Sigmoid colon (tissue), 7 donors: Measurements from ENCODE around the gene DNAJC12. TPM values are rescaled to one million over a fixed set of nuclear protein-coding genes. Genes with fewer than 3 reads are reported as not detected.
A peak's percentile ranks its signal among the peaks of the same experiment; 100 is the strongest.

Source experiments
- DNase-seq: peaks from one replicate; pipeline ENCODE4 v3.0.0-alpha.2; 2019
- H3K27ac ChIP-seq, 4 donors: fragments of 200-600 bp; sonication (generic); one replicate each; pipeline ENCODE4 v1.5.1; 2016 to 2019; ENCODE audit warnings: mild to moderate bottlenecking in 1 of 4
- H3K27me3 ChIP-seq, 3 donors: fragments of 200-600 bp; sonication (generic); one replicate each; pipeline ENCODE4 v1.5.1; 2019; ENCODE audit warnings: mild to moderate bottlenecking in 1 of 3
- H3K36me3 ChIP-seq, 4 donors: fragments of 200-600 bp; sonication (generic); one replicate each; pipeline ENCODE4 v1.5.1; 2016 to 2019
- H3K4me1 ChIP-seq, 4 donors: fragments of 200-600 bp; sonication (generic); one replicate each; pipeline ENCODE4 v1.5.1; 2017 to 2019
- H3K4me3 ChIP-seq, 4 donors: fragments of 200-600 bp; sonication (generic); one replicate each; pipeline ENCODE4 v1.5.1; 2017 to 2019; ENCODE audit warnings: mild to moderate bottlenecking in 2 of 4, moderate library complexity in 1 of 4
- H3K9me3 ChIP-seq, 4 donors: fragments of 200-600 bp in 3 of 4; sonication (generic) in 3 of 4; one replicate each; pipeline versions ENCODE4 v1.5.1 to v1.6.1; 2013 to 2019
- CTCF ChIP-seq, 4 experiments: fragments of 450-650 bp in 3 of 4; fragments of 200-600 bp in 1 of 4; IDR thresholded peaks; one replicate each; pipeline ENCODE4 v1.5.1; 2016 to 2019; ENCODE audit warnings: antibody characterized with exemption in 4 of 4, mild to moderate bottlenecking in 3 of 4, moderate library complexity in 2 of 4
- EP300 ChIP-seq, 4 donors: sonication (generic); formaldehyde crosslinking; IDR thresholded peaks; one replicate each; pipeline ENCODE4 v1.6.1; 2017; ENCODE audit warnings: antibody characterized with exemption in 4 of 4
- POLR2A ChIP-seq, 2 donors: fragments of 450-650 bp; IDR thresholded peaks; one replicate each; pipeline ENCODE4 v1.6.1; 2016; ENCODE audit warnings: antibody characterized with exemption in 2 of 2, mild to moderate bottlenecking in 2 of 2, moderate library complexity in 2 of 2
- POLR2AphosphoS5 ChIP-seq, 4 donors: sonication (generic); formaldehyde crosslinking; IDR thresholded peaks; one replicate each; pipeline ENCODE4 v1.6.1; 2017; ENCODE audit warnings: antibody characterized with exemption in 4 of 4
- WGBS, 2 donors: extraction: QIAGEN DNeasy Blood & Tissue Kit; methylation state at CpG; one replicate each; pipeline ENCODE4 v1.1.7; 2013; 5-methylcytosine and 5-hydroxymethylcytosine counted together
- intact Hi-C: fragments of 100-400 bp; cut with DNase I; formaldehyde crosslinking; loops from one replicate; pipeline ENCODE4 v1.15.1; 2023
- polyA plus RNA-seq, 3 donors: library from polyadenylated mRNA; stranded (reverse); fragments of 200-250 nt; gene quantifications; one replicate each; pipeline ENCODE4 v1.2.3, GENCODE V29; 2013
- total RNA-seq, 4 donors: library from RNA; depleted of rRNA; stranded (reverse); fragments of >200 nt; gene quantifications; one replicate each; pipeline ENCODE4 v1.1.0, GENCODE V29; 2016
- donor health status: healthy with polysubstance abuse.
- donor health status: Bipolar disorder and iron deficiency.
- donor health status: healthy.

Gene DNAJC12
- total RNA-seq = 10 to 100 TPM in 3 of 4 donors, 1 to 10 TPM in 1; 7.2 to 18.5 (median 11.4) TPM
- 10 to 100 TPM; 10.5 to 51.1 (median 51.1) TPM for polyA plus RNA-seq

GRCh38 chr10:67837541-67838314 is at the start of gene DNAJC12:
Gene DNAJC12 (minus strand): TSS chr10:67838188. CDS start chr10:67838011, 177 bp downstream.
- H3K4me3 ChIP-seq = peak within 1 kb of the TSS; percentile 21 to 44 (median 34)
- no peaks in the 10 kb centered on the region for H3K36me3 ChIP-seq
- WGBS, 2 donors = 12 to 32% methylated on average over 5 of the region's 5 CpGs
- H3K9me3 ChIP-seq = no peaks in the 10 kb centered on the region
- intact Hi-C loops = no loop called here
- H3K27me3 ChIP-seq = no peaks in the 10 kb centered on the region
- peaks cover 0 to 11% (median 1%) of the 10 kb centered on the region in 4 donors for H3K4me1 ChIP-seq
- H3K27ac ChIP-seq = peak within 1 kb of the TSS in 3 of 4 donors; percentile 27 to 41 (median 41)
- peak in 3 of 4 donors; percentile 23 to 52 (median 42) for TF ChIP-seq POLR2AphosphoS5 (IDR thresholded peaks at IDR 0.05)
- TF ChIP-seq POLR2A (IDR thresholded peaks at IDR 0.05) = no peak
- DNase-seq = no peak

GRCh38 chr10:67884842-67885670 is 47.1 kb upstream of the DNAJC12 start:
- WGBS, 2 donors = 0% methylated on average over 73 of the region's 73 CpGs
- H3K4me3 ChIP-seq = peak overlapping the region; percentile 61 to 86 (median 66)
- H3K4me1 ChIP-seq = peaks cover 0 to 38% (median 10%) of the 10 kb centered on the region in 4 donors
- peaks cover 0 to 34% (median 6%) of the 10 kb centered on the region in 4 donors for H3K36me3 ChIP-seq
- peak; percentile 91 for DNase-seq
- no peak for TF ChIP-seq EP300 (IDR thresholded peaks at IDR 0.05)
- peak in 3 of 4 donors; percentile 29 to 61 (median 54) for TF ChIP-seq POLR2AphosphoS5 (IDR thresholded peaks at IDR 0.05)
- peak; percentile 31 to 32 for TF ChIP-seq POLR2A (IDR thresholded peaks at IDR 0.05)
- TF ChIP-seq CTCF (IDR thresholded peaks at IDR 0.05) = no peak
- no peaks in the 10 kb centered on the region for H3K27me3 ChIP-seq
- no peaks in the 10 kb centered on the region for H3K9me3 ChIP-seq
- H3K27ac ChIP-seq = peak overlapping the region; percentile 85 to 98 (median 94)
- intact Hi-C loops = loop anchor here (1.0 to 2.0 kb wide), 3 partner anchors 36 to 447 kb away; partner anchors contain the start of genes HERC4, HNRNPH3 and PBLD

GRCh38 chr10:67884313-67884841 is 46.4 kb upstream of the DNAJC12 start, which contains the start of gene SIRT1:
Gene SIRT1 (plus strand): TSS chr10:67884656. CDS start chr10:67884722, 66 bp downstream.
- intact Hi-C loops = loop anchor here (2.0 kb wide), 2 partner anchors 36 to 190 kb away; partner anchors contain the start of gene HERC4

GRCh38 chr10:67883710-67884312 is 45.8 kb upstream of the DNAJC12 start:
- Histone ChIP-seq H3K9me3 (no peaks in the 10 kb centered on the region), H3K36me3 (peaks cover 0 to 22% (median 4%) of the 10 kb centered on the region in 4 donors), H3K4me3 (peak overlapping the region; percentile 61 to 86 (median 66)), H3K4me1 (peaks cover 0 to 33% (median 10%) of the 10 kb centered on the region in 4 donors), H3K27ac (peak overlapping the region; percentile 85 to 98 (median 94)), H3K27me3 (no peaks in the 10 kb centered on the region)
- intact Hi-C loops = loop anchor here (2.0 kb wide), 2 partner anchors 35 to 191 kb away; partner anchors contain the start of gene HERC4
- TF ChIP-seq POLR2A (IDR thresholded peaks at IDR 0.05) (no peak), EP300 (IDR thresholded peaks at IDR 0.05) (no peak), CTCF (IDR thresholded peaks at IDR 0.05) (no peak), POLR2AphosphoS5 (IDR thresholded peaks at IDR 0.05) (no peak)
- no peak for DNase-seq
- WGBS, 2 donors = 17 to 28% methylated on average over 13 of the region's 13 CpGs

More at GRCh38 chr10:67884313-67884841, 46.4 kb upstream of the DNAJC12 start, which contains the start of gene SIRT1:
- Histone ChIP-seq H3K27me3 (no peaks in the 10 kb centered on the region), H3K4me1 (peaks cover 0 to 38% (median 10%) of the 10 kb centered on the region in 4 donors), H3K36me3 (peaks cover 0 to 28% (median 4%) of the 10 kb centered on the region in 4 donors), H3K27ac (peak within 1 kb of the TSS; percentile 85 to 98 (median 94)), H3K9me3 (no peaks in the 10 kb centered on the region), H3K4me3 (peak within 1 kb of the TSS; percentile 61 to 86 (median 66))
- TF ChIP-seq POLR2AphosphoS5 (IDR thresholded peaks at IDR 0.05) = peak; percentile 98 to 99 (median 98)
- TF ChIP-seq CTCF (IDR thresholded peaks at IDR 0.05) = no peak
- TF ChIP-seq EP300 (IDR thresholded peaks at IDR 0.05) = peak in 1 of 4 donors; percentile 40
- peak; percentile 69 to 88 for TF ChIP-seq POLR2A (IDR thresholded peaks at IDR 0.05)
- 0% methylated on average over 62 of the region's 62 CpGs for WGBS, 2 donors
- peak; percentile 99 for DNase-seq
